SKM-1 (cell line): Measurements from ENCODE around the gene CAMTA1.

Experiments
- DNase-seq: peaks from one replicate; lab custom pipeline; 2025; ENCODE audit not compliant: unreplicated experiment; lab: John Stamatoyannopoulos, UW

The CAMTA1 gene

GRCh38 chr1:7495962-7496361 is 710.7 kb downstream of the CAMTA1 start:
- no peak for DNase-seq

GRCh38 chr1:7497107-7497637 is 711.9 kb downstream of the CAMTA1 start:
- no peak for DNase-seq

GRCh38 chr1:7500381-7501083 is 715.3 kb downstream of the CAMTA1 start:
- no peak for DNase-seq

- DNase-seq: no peak
Observed at GRCh38 chr1:7501084-7501491, 715.8 kb downstream of the CAMTA1 start.

- DNase-seq: no peak
Observed at GRCh38 chr1:7501723-7502603, 716.7 kb downstream of the CAMTA1 start.

GRCh38 chr1:7503691-7504437 is 718.6 kb downstream of the CAMTA1 start:
- DNase-seq: no peak

GRCh38 chr1:7504438-7504720 is 719.1 kb downstream of the CAMTA1 start:
- DNase-seq: no peak

GRCh38 chr1:7505094-7505770 is 720.0 kb downstream of the CAMTA1 start:
- no peak for DNase-seq

- DNase-seq: no peak
Observed at GRCh38 chr1:7505771-7506453, 720.7 kb downstream of the CAMTA1 start.

GRCh38 chr1:7506454-7507284 is 721.4 kb downstream of the CAMTA1 start:
- no peak for DNase-seq

- DNase-seq: no peak
Observed at GRCh38 chr1:7507285-7508019, 722.2 kb downstream of the CAMTA1 start.

- no peak for DNase-seq
Observed at GRCh38 chr1:7508052-7508933, 723.0 kb downstream of the CAMTA1 start.

GRCh38 chr1:7508934-7509519 is 723.8 kb downstream of the CAMTA1 start:
- DNase-seq: no peak

- no peak for DNase-seq
Observed at GRCh38 chr1:7509598-7509997, 724.3 kb downstream of the CAMTA1 start.

- no peak for DNase-seq
Observed at GRCh38 chr1:7510389-7510931, 725.2 kb downstream of the CAMTA1 start.

GRCh38 chr1:7511381-7511780 is 726.1 kb downstream of the CAMTA1 start:
- no peak for DNase-seq

GRCh38 chr1:7513081-7513480 is 727.8 kb downstream of the CAMTA1 start:
- no peak for DNase-seq
